Panc1 (cell line): ENCODE data around the gene KCNH1. TPM values are rescaled to one million over a fixed set of nuclear protein-coding genes. Genes with fewer than 3 reads are reported as not detected.

ENCODE experiments used
- ATAC-seq: fragments of 200-7000 bp; cut with Tn5 transposase; 2 replicates; pipeline ENCODE4 v1.9.1; 2020; ENCODE audit warnings: mild to moderate bottlenecking, moderate library complexity
- BruUV-seq: library from RNA; stranded (reverse); fragments of 400-500 nt; replicated peaks from 2 replicates; lab custom pipeline; 2021; lab: Mats Ljungman, UMichigan
- CTCF ChIA-PET: fragments of 300-600 bp; sonication (Branson Sonifier 250); formaldehyde crosslinking; loops from one replicate; lab custom pipeline; 2022; ENCODE audit warnings: antibody characterized with exemption; lab: Charles Lee
- POLR2A ChIA-PET: fragments of 300-600 bp; sonication (Branson Sonifier 250); formaldehyde crosslinking; loops from one replicate; lab custom pipeline; 2022; ENCODE audit warnings: antibody characterized with exemption; lab: Charles Lee
- DNase-seq: peaks from one replicate; pipeline ENCODE4 v3.0.0-alpha.2; 2010; ENCODE audit warnings: low read depth, low spot score
- H3K27ac ChIP-seq: 2 replicates; pipeline ENCODE4 v1.5.1; 2011; ENCODE audit warnings: mild to moderate bottlenecking, low read length, inconsistent platforms
- H3K27me3 ChIP-seq: fragments of 200-500 bp; sonication (Bioruptor generic); 2 replicates; pipeline ENCODE4 v1.6.0; 2014; ENCODE audit warnings: low read length, inconsistent platforms; ENCODE audit not compliant: control insufficient read depth, insufficient read depth
- H3K36me3 ChIP-seq: fragments of 200-500 bp; sonication (Bioruptor generic); 2 replicates; pipeline ENCODE4 v1.5.1; 2014; ENCODE audit warnings: inconsistent platforms, mild to moderate bottlenecking, low read length, moderate library complexity; ENCODE audit not compliant: control insufficient read depth, insufficient read depth
- H3K4me1 ChIP-seq: 2 replicates; pipeline ENCODE4 v1.5.1; 2011; ENCODE audit warnings: inconsistent platforms, mild to moderate bottlenecking, low read length, moderate library complexity; ENCODE audit not compliant: control insufficient read depth, insufficient read depth
- H3K4me3 ChIP-seq, 2 experiments: 2 replicates each; pipeline ENCODE4 v1.5.1; 2011 to 2012; ENCODE audit warnings: low read depth in 2 of 2, low read length in 2 of 2, mild to moderate bottlenecking in 2 of 2, inconsistent platforms in 1 of 2, moderate library complexity in 1 of 2
- H3K9me3 ChIP-seq: fragments of 200-500 bp; sonication (Bioruptor generic); 2 replicates; pipeline ENCODE4 v1.5.1; 2014; ENCODE audit warnings: low read depth, mild to moderate bottlenecking, inconsistent platforms, low read length, moderate library complexity; ENCODE audit not compliant: control insufficient read depth, insufficient read depth
- POLR2AphosphoS5 ChIP-seq: IDR thresholded peaks from 2 replicates; pipeline ENCODE4 v1.6.1; 2012; ENCODE audit warnings: mild to moderate bottlenecking, low read depth, low read length, moderate library complexity
- SIN3A ChIP-seq: IDR thresholded peaks from 2 replicates; pipeline ENCODE4 v1.6.1; 2012; ENCODE audit warnings: low read depth, mild to moderate bottlenecking, low read length, moderate library complexity, borderline replicate concordance; ENCODE audit not compliant: insufficient read depth
- TCF7L2 ChIP-seq: IDR thresholded peaks from 2 replicates; pipeline ENCODE4 v1.6.1; 2011; ENCODE audit warnings: mild to moderate bottlenecking, low read depth, low read length, inconsistent platforms
- in situ Hi-C: cut with HindIII; loops from 2 replicates; pipeline ENCODE4 v1.10.0; 2016; ENCODE audit warnings: low sequenced_read_pairs, low pct_unique_long_range_greater_than_20kb
- intact Hi-C: fragments of 100-400 bp; cut with micrococcal nuclease; formaldehyde crosslinking; loops from one replicate; pipeline ENCODE4 v1.10.0; 2022; ENCODE audit not compliant: unreplicated experiment
- total RNA-seq: library from RNA; stranded (reverse); gene quantifications from one replicate; pipeline ENCODE4 v1.2.1, GENCODE V29; 2021; ENCODE audit not compliant: unreplicated experiment
- TF ChIP-seq, protein P1 (sequence below): fragments of 450-650 bp; IDR thresholded peaks from 2 replicates; pipeline ENCODE4 v1.5.1; 2017; ENCODE audit warnings: mild to moderate bottlenecking
- TF ChIP-seq, protein P2 (sequence below), 2 experiments: IDR thresholded peaks; 2 replicates each; pipeline ENCODE4 v1.6.1; 2011 to 2012; ENCODE audit warnings: low read depth in 2 of 2, control low read depth in 1 of 2, low read length in 1 of 2, mild to moderate bottlenecking in 1 of 2, moderate library complexity in 1 of 2; ENCODE audit not compliant: insufficient read depth in 1 of 2

KCNH1 gene
- total RNA-seq, 1 experiment from 2014 or later: not detected

DNA sequence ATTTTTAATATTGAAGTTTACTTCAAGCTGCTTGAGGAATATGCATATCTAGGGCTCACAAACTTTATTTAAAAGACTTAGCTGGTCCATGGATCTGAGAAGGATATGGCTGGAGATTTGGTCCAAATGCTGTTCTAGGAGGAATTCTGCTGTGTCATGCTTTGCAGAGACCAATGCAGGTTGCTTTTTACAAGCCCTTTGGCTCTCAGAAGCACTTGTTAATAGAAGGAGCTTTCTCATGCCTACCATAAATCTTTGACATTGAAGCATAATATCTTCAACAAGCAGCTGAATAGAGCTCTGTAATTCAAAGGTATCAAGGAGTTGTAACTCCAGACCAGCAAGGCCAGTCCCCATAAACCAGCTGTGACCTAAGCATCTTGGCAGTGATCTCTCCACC, 506.2 kb downstream of the KCNH1 start:
- H3K27me3 ChIP-seq: no peaks in the 10 kb centered on the region
- no peaks in the 10 kb centered on the region for H3K9me3 ChIP-seq
- intact Hi-C loops (no loop called here), in situ Hi-C loops (no loop called here)
- CTCF ChIA-PET: no interaction called here
- BruUV-seq: no TSS peak
- H3K27ac ChIP-seq: no peak overlapping the region
- POLR2A ChIA-PET: no interaction called here
- H3K36me3 ChIP-seq: no peaks in the 10 kb centered on the region
- H3K4me1 ChIP-seq: no peaks in the 10 kb centered on the region
- no peak for TF ChIP-seq TCF7L2
- TF ChIP-seq SIN3A: no peak
- TF ChIP-seq, protein P1, sequence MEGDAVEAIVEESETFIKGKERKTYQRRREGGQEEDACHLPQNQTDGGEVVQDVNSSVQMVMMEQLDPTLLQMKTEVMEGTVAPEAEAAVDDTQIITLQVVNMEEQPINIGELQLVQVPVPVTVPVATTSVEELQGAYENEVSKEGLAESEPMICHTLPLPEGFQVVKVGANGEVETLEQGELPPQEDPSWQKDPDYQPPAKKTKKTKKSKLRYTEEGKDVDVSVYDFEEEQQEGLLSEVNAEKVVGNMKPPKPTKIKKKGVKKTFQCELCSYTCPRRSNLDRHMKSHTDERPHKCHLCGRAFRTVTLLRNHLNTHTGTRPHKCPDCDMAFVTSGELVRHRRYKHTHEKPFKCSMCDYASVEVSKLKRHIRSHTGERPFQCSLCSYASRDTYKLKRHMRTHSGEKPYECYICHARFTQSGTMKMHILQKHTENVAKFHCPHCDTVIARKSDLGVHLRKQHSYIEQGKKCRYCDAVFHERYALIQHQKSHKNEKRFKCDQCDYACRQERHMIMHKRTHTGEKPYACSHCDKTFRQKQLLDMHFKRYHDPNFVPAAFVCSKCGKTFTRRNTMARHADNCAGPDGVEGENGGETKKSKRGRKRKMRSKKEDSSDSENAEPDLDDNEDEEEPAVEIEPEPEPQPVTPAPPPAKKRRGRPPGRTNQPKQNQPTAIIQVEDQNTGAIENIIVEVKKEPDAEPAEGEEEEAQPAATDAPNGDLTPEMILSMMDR: no peak
- TF ChIP-seq, protein P2, sequence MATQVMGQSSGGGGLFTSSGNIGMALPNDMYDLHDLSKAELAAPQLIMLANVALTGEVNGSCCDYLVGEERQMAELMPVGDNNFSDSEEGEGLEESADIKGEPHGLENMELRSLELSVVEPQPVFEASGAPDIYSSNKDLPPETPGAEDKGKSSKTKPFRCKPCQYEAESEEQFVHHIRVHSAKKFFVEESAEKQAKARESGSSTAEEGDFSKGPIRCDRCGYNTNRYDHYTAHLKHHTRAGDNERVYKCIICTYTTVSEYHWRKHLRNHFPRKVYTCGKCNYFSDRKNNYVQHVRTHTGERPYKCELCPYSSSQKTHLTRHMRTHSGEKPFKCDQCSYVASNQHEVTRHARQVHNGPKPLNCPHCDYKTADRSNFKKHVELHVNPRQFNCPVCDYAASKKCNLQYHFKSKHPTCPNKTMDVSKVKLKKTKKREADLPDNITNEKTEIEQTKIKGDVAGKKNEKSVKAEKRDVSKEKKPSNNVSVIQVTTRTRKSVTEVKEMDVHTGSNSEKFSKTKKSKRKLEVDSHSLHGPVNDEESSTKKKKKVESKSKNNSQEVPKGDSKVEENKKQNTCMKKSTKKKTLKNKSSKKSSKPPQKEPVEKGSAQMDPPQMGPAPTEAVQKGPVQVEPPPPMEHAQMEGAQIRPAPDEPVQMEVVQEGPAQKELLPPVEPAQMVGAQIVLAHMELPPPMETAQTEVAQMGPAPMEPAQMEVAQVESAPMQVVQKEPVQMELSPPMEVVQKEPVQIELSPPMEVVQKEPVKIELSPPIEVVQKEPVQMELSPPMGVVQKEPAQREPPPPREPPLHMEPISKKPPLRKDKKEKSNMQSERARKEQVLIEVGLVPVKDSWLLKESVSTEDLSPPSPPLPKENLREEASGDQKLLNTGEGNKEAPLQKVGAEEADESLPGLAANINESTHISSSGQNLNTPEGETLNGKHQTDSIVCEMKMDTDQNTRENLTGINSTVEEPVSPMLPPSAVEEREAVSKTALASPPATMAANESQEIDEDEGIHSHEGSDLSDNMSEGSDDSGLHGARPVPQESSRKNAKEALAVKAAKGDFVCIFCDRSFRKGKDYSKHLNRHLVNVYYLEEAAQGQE (IDR thresholded peaks at IDR 0.05; ENCODE audit: insufficient read depth in 1 of 2, low read depth in 2 of 2, low read length in 1 of 2): no peak
- TF ChIP-seq POLR2AphosphoS5: no peak
- H3K4me3 ChIP-seq: no peak overlapping the region
- ATAC-seq (no peak), DNase-seq (no peak)

Other genes starting within 250 kb of the KCNH1 start
- 40.4 TPM for gene RCOR3, start 125.2 kb upstream of the KCNH1 start, total RNA-seq
- 10.5 TPM for gene TRAF5, start 192.7 kb upstream of the KCNH1 start, total RNA-seq